Measurements from ENCODE around the gene GPC6.

GRCh38 chr13:94088742-94089141, 862.1 kb downstream of the GPC6 start:
- TF ChIP-seq CTCF (IDR thresholded peaks at IDR 0.05; ENCODE audit: low read depth, low read length, missing input control) (no peak), JUND (IDR thresholded peaks at IDR 0.05) (no peak), ATF3 (IDR thresholded peaks at IDR 0.05) (no peak), YY1 (IDR thresholded peaks at IDR 0.05) (no peak), REST (IDR thresholded peaks at IDR 0.05) (no peak), NR2F2 (IDR thresholded peaks at IDR 0.05) (no peak), EGR1 (IDR thresholded peaks at IDR 0.05; ENCODE audit: low read depth in 2 of 2) (no peak), MAX (IDR thresholded peaks at IDR 0.05) (no peak), SP1 (IDR thresholded peaks at IDR 0.05) (no peak)

Measured in liver (tissue), 3 donors.